SU-DHL-6 (cell line): ENCODE results near the gene ARHGAP40.

Experiments
- H2AFZ ChIP-seq: fragments of 200-600 bp; sonication (generic); 2 replicates; pipeline ENCODE4 v1.6.1; 2014; ENCODE audit warnings: low read depth, mild to moderate bottlenecking, moderate library complexity, mixed read lengths, antibody characterized with exemption, low read length; ENCODE audit not compliant: severe bottlenecking
- H3F3A ChIP-seq: fragments of 200-600 bp; shearing (Covaris generic); 2 replicates; pipeline ENCODE4 v1.6.0; 2016; ENCODE audit warnings: antibody characterized with exemption, mild to moderate bottlenecking; ENCODE audit not compliant: insufficient read depth
- H3K27ac ChIP-seq: fragments of 200-600 bp; sonication (generic); 2 replicates; pipeline ENCODE4 v1.5.1; 2016; ENCODE audit warnings: low read depth, mild to moderate bottlenecking, low read length, moderate library complexity, mixed read lengths
- H3K27me3 ChIP-seq: fragments of 200-600 bp; sonication (generic), shearing (Covaris generic); 2 replicates; pipeline ENCODE4 v1.6.0; 2014; ENCODE audit warnings: mild to moderate bottlenecking, low read length
- H3K36me3 ChIP-seq: fragments of 200-600 bp; sonication (generic); 2 replicates; pipeline ENCODE4 v1.6.1; 2014; ENCODE audit warnings: mild to moderate bottlenecking, low read length, mixed read lengths
- H3K4me2 ChIP-seq: fragments of 300-600, 200-600 bp; shearing (Covaris generic), sonication (generic); 2 replicates; pipeline ENCODE4 v1.6.0; 2014; ENCODE audit warnings: low read length, low read depth, mild to moderate bottlenecking; ENCODE audit not compliant: poor library complexity, severe bottlenecking
- H3K4me3 ChIP-seq: fragments of 200-600 bp; sonication (generic); 2 replicates; pipeline ENCODE4 v1.5.1; 2014; ENCODE audit warnings: antibody characterized with exemption, low read length, mild to moderate bottlenecking, mixed read lengths; ENCODE audit not compliant: insufficient read depth, poor library complexity, severe bottlenecking
- H3K79me2 ChIP-seq: fragments of 200-600 bp; sonication (generic); 2 replicates; pipeline ENCODE4 v1.6.1; 2014; ENCODE audit warnings: mild to moderate bottlenecking, low read length, moderate library complexity; ENCODE audit not compliant: insufficient read depth
- H3K9ac ChIP-seq: fragments of 200-600 bp; sonication (generic); 2 replicates; pipeline ENCODE4 v1.7.0; 2014; ENCODE audit warnings: mild to moderate bottlenecking, low read length
- H3K9me2 ChIP-seq: fragments of 200-600 bp; sonication (generic); replicated peaks from 2 replicates; pipeline ENCODE4 v1.6.1; 2014; ENCODE audit warnings: low read length; ENCODE audit not compliant: insufficient read depth
- H3K9me3 ChIP-seq: fragments of 200-600 bp; sonication (generic); 2 replicates; pipeline ENCODE4 v1.6.1; 2014; ENCODE audit warnings: low read length, mixed read lengths; ENCODE audit not compliant: insufficient read depth
- H4K20me1 ChIP-seq: fragments of 200-600 bp; sonication (generic); 2 replicates; pipeline ENCODE4 v1.6.1; 2014; ENCODE audit warnings: low read depth, mild to moderate bottlenecking, antibody characterized with exemption, low read length, moderate library complexity, mixed read lengths
- CTCF ChIP-seq: fragments of 200-600 bp; sonication (generic); IDR thresholded peaks from one replicate; pipeline ENCODE4 v1.5.1; 2017; ENCODE audit warnings: antibody characterized with exemption, mild to moderate bottlenecking, low read length, moderate library complexity; ENCODE audit not compliant: insufficient read depth, poor library complexity, severe bottlenecking
- EZH2phosphoT487 ChIP-seq: fragments of 200-600 bp; sonication (generic), shearing (Covaris generic); conservative IDR thresholded peaks from 2 replicates; pipeline ENCODE4 v1.6.1; 2018; ENCODE audit warnings: mild to moderate bottlenecking, antibody characterized with exemption, low read length, moderate library complexity, mixed read lengths

ARHGAP40 gene

GRCh38 chr20:38672504-38672903, 70.9 kb downstream of the ARHGAP40 start:
- Histone ChIP-seq H3F3A (no peaks in the 10 kb centered on the region), H3K9me3 (no peaks in the 10 kb centered on the region), H3K4me2 (no peak overlapping the region), H3K36me3 (no peaks in the 10 kb centered on the region), H3K9me2 (no peaks in the 10 kb centered on the region), H3K9ac (no peak overlapping the region), H4K20me1 (no peaks in the 10 kb centered on the region), H3K4me3 (no peak overlapping the region), H3K79me2 (no peaks in the 10 kb centered on the region), H2AFZ (no peak overlapping the region), H3K27ac (no peak overlapping the region), H3K27me3 (no peaks in the 10 kb centered on the region)
- TF ChIP-seq CTCF (no peak), EZH2phosphoT487 (no peak)

GRCh38 chr20:38673261-38673660, 71.7 kb downstream of the ARHGAP40 start:
- Histone ChIP-seq H3K4me3 (no peak overlapping the region), H3K4me2 (no peak overlapping the region), H2AFZ (no peak overlapping the region), H3K36me3 (no peaks in the 10 kb centered on the region), H3K9me2 (no peaks in the 10 kb centered on the region), H3F3A (no peaks in the 10 kb centered on the region), H4K20me1 (no peaks in the 10 kb centered on the region), H3K9me3 (no peaks in the 10 kb centered on the region), H3K27me3 (no peaks in the 10 kb centered on the region), H3K27ac (no peak overlapping the region), H3K79me2 (no peaks in the 10 kb centered on the region), H3K9ac (no peak overlapping the region)
- no peak for TF ChIP-seq CTCF
- TF ChIP-seq EZH2phosphoT487: no peak

GRCh38 chr20:38673725-38674091, 72.1 kb downstream of the ARHGAP40 start:
- Histone ChIP-seq H3K4me3 (peak overlapping the region; percentile 34), H2AFZ (no peak overlapping the region), H3K79me2 (no peaks in the 10 kb centered on the region), H3K27ac (no peak overlapping the region), H3K4me2 (peak overlapping the region; percentile 48), H3K9me3 (no peaks in the 10 kb centered on the region), H4K20me1 (no peaks in the 10 kb centered on the region), H3K36me3 (no peaks in the 10 kb centered on the region), H3F3A (no peaks in the 10 kb centered on the region), H3K27me3 (no peaks in the 10 kb centered on the region), H3K9me2 (no peaks in the 10 kb centered on the region), H3K9ac (no peak overlapping the region; the same call in 1 of the 2 replicates)
- TF ChIP-seq CTCF (no peak), EZH2phosphoT487 (no peak)
